Measurements from ENCODE around the gene AGAP1.

GRCh38 chr2:235935773-235936172 is 441.9 kb downstream of the AGAP1 start:
- TF ChIP-seq, protein P1, sequence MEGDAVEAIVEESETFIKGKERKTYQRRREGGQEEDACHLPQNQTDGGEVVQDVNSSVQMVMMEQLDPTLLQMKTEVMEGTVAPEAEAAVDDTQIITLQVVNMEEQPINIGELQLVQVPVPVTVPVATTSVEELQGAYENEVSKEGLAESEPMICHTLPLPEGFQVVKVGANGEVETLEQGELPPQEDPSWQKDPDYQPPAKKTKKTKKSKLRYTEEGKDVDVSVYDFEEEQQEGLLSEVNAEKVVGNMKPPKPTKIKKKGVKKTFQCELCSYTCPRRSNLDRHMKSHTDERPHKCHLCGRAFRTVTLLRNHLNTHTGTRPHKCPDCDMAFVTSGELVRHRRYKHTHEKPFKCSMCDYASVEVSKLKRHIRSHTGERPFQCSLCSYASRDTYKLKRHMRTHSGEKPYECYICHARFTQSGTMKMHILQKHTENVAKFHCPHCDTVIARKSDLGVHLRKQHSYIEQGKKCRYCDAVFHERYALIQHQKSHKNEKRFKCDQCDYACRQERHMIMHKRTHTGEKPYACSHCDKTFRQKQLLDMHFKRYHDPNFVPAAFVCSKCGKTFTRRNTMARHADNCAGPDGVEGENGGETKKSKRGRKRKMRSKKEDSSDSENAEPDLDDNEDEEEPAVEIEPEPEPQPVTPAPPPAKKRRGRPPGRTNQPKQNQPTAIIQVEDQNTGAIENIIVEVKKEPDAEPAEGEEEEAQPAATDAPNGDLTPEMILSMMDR (IDR thresholded peaks at IDR 0.05) = no peak
- TF ChIP-seq POLR2A (IDR thresholded peaks at IDR 0.05) = no peak

Data from thyroid gland (tissue), 4 donors.